ENCODE measurements around the gene FAIM2. TPM values are rescaled to one million over a fixed set of nuclear protein-coding genes. Genes with fewer than 3 reads are reported as not detected.

Gene FAIM2
- total RNA-seq, 6 donors from 2014 or later: 0.30 to 2.0 (median 0.64) TPM; not detected in 2

DNA sequence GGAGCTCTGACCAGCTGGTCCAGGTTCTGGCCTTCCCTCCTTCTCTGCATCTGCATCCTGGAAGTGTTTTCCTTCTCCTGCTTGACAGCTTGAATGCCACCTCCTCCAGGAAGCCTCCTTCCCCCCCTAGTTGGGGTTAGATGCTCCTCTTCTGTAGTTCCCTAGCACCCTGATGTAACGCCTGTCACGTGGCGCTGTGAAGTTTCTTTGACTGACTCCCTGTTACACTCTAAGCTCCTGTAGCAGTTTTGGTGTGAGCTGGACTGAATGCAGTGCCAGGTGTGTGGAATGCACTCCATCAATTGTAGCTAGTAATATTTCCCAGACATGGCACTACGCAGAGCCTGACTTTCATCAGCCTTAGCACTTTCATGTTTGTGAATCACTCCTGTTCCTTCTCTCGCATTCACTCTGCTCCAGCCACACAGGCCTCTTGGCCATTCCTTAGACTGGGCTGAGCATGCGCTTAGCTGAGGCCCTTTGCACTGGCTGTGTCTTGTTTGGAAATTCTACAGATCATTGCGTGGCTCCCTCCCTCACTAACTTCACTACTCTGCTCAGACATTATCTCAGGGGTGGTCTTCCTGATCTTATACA, 2.1 kb upstream of the FAIM2 start:
- Histone ChIP-seq H3K27me3 (peaks cover 0 to 9% (median 0%) of the 10 kb centered on the region in 4 donors), H3K36me3 (no peaks in the 10 kb centered on the region), H3K9me3 (no peaks in the 10 kb centered on the region), H3K4me1 (peaks cover 3 to 16% (median 7%) of the 10 kb centered on the region in 4 donors), H3K4me3 (no peak overlapping the region), H3K27ac (no peak overlapping the region)
- WGBS, 2 donors: 94 to 96% methylated on average over 7 of the region's 7 CpGs
- ATAC-seq (ENCODE audit: low FRiP score in 2 of 2): no peak
- no peak for DNase-seq
- TF ChIP-seq EP300 (IDR thresholded peaks at IDR 0.05) (no peak), POLR2A (IDR thresholded peaks at IDR 0.05) (no peak), POLR2AphosphoS5 (IDR thresholded peaks at IDR 0.05) (no peak)
- TF ChIP-seq, protein P1, sequence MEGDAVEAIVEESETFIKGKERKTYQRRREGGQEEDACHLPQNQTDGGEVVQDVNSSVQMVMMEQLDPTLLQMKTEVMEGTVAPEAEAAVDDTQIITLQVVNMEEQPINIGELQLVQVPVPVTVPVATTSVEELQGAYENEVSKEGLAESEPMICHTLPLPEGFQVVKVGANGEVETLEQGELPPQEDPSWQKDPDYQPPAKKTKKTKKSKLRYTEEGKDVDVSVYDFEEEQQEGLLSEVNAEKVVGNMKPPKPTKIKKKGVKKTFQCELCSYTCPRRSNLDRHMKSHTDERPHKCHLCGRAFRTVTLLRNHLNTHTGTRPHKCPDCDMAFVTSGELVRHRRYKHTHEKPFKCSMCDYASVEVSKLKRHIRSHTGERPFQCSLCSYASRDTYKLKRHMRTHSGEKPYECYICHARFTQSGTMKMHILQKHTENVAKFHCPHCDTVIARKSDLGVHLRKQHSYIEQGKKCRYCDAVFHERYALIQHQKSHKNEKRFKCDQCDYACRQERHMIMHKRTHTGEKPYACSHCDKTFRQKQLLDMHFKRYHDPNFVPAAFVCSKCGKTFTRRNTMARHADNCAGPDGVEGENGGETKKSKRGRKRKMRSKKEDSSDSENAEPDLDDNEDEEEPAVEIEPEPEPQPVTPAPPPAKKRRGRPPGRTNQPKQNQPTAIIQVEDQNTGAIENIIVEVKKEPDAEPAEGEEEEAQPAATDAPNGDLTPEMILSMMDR (IDR thresholded peaks at IDR 0.05): no peak

DNA sequence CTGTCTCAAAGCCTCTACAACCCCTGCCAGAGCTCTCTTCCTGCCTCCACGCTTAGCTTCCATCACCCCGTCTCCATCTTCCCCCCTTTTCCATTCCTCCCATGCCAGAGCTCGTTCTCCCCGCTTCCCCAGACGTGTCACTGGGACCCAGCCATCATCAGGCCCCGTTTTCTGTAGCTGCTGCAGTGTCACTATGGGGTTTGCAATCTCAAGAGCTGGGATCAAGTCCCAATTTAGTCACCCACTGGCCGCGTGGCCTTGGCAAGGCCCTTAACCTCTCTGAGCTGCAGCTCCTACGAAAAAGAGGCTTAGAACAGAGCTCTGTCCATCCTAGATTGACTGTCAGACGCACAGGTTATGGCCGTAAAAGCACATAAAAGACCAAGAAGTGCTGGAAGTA, 901 bp upstream of the FAIM2 start:
- no peak for DNase-seq
- Histone ChIP-seq H3K4me3 (no peak overlapping the region), H3K27me3 (peaks cover 0 to 9% (median 0%) of the 10 kb centered on the region in 4 donors), H3K4me1 (peaks cover 3 to 13% (median 7%) of the 10 kb centered on the region in 4 donors), H3K27ac (no peak overlapping the region), H3K36me3 (no peaks in the 10 kb centered on the region), H3K9me3 (no peaks in the 10 kb centered on the region)
- TF ChIP-seq POLR2A (IDR thresholded peaks at IDR 0.05) (no peak), POLR2AphosphoS5 (IDR thresholded peaks at IDR 0.05) (no peak), EP300 (IDR thresholded peaks at IDR 0.05) (no peak)
- TF ChIP-seq, protein P1 (IDR thresholded peaks at IDR 0.05): no peak
- ATAC-seq (ENCODE audit: low FRiP score in 2 of 2): no peak
- 90% methylated on average over 11 of the region's 11 CpGs for WGBS, 2 donors

DNA sequence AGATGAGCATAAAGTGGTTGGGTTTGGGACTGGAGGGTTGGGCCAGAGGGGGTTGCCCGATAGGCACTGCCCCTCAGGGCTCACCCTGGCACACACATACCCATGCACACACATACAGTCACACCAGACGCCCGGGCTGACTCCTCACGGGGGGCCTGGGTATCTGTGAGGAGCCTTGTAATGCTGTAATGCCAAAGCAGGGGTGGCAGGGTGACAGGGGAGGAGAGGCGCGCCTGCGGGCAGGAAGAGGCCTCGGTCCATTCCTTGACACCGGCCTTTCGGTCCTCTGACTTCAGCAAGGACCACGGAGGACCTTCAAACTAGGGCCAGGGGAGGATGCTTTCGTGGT, 375 bp downstream of the FAIM2 start:
- Histone ChIP-seq H3K4me1 (peaks cover 3 to 12% (median 7%) of the 10 kb centered on the region in 4 donors), H3K9me3 (no peaks in the 10 kb centered on the region), H3K27me3 (peaks cover 0 to 9% (median 0%) of the 10 kb centered on the region in 4 donors), H3K27ac (no peak overlapping the region), H3K4me3 (peak overlapping the region in 2 of 4 donors; percentile 43 to 46), H3K36me3 (no peaks in the 10 kb centered on the region)
- TF ChIP-seq EP300 (IDR thresholded peaks at IDR 0.05) (no peak), POLR2A (IDR thresholded peaks at IDR 0.05) (no peak), POLR2AphosphoS5 (IDR thresholded peaks at IDR 0.05) (no peak)
- TF ChIP-seq, protein P1 (IDR thresholded peaks at IDR 0.05): no peak
- DNase-seq: no peak
- WGBS, 2 donors: 67 to 72% methylated on average over 4 to 12 of the region's 12 CpGs
- no peak for ATAC-seq (ENCODE audit: low FRiP score in 2 of 2)

DNA sequence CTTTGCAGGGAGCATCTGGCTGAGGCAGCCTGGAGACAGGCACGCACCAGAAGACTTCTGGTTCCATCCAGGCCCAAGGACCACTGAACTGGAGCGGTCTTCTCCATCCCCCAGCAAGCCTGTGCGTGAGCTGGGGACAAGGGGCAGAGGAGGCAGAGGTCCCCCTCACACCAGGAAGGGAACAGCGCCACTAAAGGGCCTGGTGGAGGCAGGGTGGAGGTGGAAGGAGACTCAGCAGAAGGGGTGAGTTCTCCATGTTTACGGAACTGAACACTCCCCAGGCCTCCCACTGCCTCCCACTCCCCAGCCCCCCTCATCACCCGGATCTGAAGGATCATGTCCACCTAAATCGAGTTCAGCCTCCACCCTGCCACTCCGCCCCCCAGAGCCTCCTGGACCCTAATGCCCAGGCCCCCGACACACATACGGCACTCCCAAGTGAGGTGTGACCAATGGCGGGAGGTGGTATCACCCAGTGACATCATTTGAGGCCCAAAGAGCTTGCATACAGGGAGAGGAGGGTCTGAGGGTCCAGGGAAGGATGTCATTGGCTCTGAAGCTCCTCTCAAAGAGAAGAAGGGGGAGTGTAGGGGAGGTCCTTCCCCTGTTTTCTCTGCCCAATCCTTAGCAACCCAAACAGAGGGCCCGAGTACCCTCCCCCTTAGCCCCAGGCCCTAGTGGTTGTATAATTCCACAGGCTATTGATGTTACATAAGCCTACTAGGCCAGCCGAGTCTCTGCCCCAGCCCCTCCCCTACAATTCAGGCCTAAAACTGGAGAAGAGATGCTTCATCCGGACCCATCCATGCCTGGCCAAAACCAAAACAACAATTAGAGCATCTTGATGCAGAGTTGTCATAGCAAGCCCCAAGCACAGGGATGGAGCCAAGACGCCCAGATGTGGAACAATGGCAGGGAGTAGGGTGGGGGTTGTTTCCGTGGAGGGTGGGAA, 1.0 kb downstream of the FAIM2 start:
- ATAC-seq (ENCODE audit: low FRiP score in 2 of 2): no peak
- WGBS, 2 donors: 84 to 86% methylated on average over 16 of the region's 16 CpGs
- Histone ChIP-seq H3K27me3 (peaks cover 0 to 9% (median 0%) of the 10 kb centered on the region in 4 donors), H3K36me3 (no peaks in the 10 kb centered on the region), H3K27ac (no peak overlapping the region), H3K9me3 (no peaks in the 10 kb centered on the region), H3K4me3 (no peak overlapping the region), H3K4me1 (peaks cover 3 to 12% (median 7%) of the 10 kb centered on the region in 4 donors)
- TF ChIP-seq, protein P1 (IDR thresholded peaks at IDR 0.05): no peak
- TF ChIP-seq POLR2A (IDR thresholded peaks at IDR 0.05): no peak
- no peak for TF ChIP-seq POLR2AphosphoS5 (IDR thresholded peaks at IDR 0.05)
- TF ChIP-seq EP300 (IDR thresholded peaks at IDR 0.05): no peak
- DNase-seq: no peak

Data from upper lobe of left lung (tissue), 6 donors.